Stimulated activated CD4-positive, alpha-beta T cell treated with anti-CD3 and anti-CD28 coated beads, Interleukin-1b, Interleukin-23, amount 100 ng/mL, for 4 hours (primary cell): ENCODE results near the gene AIFM2.
"Not testable (repeated sequence)": the region's sequence is repeated elsewhere in the genome, so short reads cannot be mapped to it uniquely, and the experiment has no call there.

Source experiments
- DNase-seq, 2 donors: peaks; one replicate each; pipeline ENCODE4 v3.0.0-alpha.2; 2020; ENCODE audit warnings: low read depth in 2 of 2

AIFM2 gene

DNA sequence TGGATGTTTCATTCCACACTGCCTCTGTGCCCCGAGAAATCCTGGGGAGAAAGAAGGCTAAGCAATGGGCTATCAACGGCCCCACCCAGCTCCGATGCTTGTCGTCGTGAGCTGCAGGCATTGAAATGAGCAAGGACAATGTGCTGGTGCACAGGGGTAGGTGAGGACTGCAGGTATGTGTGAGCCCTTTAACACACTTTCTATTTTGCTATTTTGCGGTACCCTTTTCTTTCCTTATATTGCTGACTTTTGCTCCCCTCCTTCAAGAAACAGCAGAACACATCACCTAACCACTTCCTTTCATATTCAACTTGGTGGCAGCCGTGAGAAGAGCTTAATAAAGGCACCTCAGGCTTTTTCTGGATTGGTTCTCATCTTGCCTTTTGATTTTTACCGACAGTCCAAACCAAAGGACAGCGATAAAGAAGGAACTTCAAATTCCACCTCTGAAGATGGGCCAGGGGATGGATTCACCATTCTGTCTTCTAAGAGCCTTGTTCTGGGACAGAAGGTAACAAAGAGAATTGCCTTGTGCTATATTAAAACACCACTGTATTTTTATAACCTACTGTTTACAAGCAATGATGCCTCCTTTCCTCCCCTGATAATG lies 39.2 kb downstream of the AIFM2 start:
- no peak for DNase-seq

DNA sequence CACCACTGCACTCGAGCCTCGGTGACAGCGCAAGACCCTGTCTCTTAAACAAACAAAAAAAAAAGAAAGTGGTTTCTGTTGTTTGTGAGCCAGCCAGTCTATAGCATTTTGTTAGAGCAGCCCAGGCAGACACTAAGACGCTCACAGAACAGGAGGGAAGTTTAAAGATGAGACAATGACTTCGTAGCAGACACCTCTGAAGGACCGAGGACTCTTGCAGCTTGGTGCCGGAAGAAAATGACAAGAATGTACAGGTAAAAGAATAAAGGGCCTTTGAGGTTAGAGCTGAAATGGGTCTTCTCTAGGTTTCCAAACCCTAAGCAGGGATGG lies 40.3 kb downstream of the AIFM2 start:
- DNase-seq, result no peak

DNA sequence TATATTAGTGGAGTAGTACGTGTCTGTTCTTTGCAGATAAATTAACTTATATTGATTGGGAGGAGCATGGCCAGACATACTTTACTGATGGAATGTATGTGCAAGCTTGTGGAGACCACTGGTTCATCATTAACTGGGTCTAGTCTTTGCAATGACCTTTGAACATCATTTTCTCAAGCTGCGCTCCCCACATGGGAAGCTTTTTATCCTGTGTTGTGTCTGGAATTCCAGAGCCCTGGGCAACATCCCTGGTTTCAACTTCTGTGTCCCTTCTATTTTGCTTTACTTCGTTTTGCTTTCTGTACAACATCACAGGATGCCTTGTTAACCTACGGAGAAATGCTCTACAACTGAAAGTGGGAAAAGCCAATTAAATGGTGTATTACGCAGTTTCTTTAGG lies 41.7 kb downstream of the AIFM2 start:
- DNase-seq, result no peak

DNA sequence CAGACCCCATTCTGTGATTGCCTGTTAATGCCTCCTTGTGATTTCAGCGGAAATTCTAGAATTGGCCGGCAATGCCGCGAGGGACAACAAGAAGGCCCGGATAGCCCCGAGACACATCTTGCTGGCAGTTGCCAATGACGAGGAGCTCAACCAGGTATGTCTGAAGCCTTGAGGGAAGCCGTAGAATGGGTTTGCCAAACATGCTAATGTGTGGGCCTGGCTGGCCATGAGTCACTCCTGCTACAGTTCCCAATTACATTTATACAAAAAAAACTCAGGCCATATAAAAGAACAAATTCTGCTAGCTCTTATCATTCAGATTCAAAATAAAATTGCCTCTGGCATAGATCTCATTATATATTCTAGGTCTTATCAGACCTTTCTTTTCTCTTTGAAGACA lies 42.6 kb downstream of the AIFM2 start:
- no peak for DNase-seq

DNA sequence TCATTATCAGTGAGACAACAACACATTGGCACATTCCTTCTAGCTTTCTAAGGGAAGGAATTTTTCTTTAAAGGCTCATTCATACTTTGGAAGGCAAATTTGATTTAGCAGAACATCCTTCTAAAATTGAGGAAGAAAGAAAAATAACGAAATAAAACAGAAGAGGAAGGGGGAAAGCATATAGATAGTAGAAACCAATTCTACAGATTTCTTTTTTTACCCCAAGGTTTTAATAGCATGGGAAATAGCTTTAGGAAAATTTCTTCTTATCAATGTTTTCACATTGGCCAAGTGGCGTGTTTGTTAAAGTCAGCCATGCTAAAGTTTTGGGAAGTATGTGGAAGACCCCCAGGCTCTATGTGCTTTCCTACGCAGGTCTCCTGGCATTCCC lies 44.3 kb downstream of the AIFM2 start:
- DNase-seq, result no peak

DNA sequence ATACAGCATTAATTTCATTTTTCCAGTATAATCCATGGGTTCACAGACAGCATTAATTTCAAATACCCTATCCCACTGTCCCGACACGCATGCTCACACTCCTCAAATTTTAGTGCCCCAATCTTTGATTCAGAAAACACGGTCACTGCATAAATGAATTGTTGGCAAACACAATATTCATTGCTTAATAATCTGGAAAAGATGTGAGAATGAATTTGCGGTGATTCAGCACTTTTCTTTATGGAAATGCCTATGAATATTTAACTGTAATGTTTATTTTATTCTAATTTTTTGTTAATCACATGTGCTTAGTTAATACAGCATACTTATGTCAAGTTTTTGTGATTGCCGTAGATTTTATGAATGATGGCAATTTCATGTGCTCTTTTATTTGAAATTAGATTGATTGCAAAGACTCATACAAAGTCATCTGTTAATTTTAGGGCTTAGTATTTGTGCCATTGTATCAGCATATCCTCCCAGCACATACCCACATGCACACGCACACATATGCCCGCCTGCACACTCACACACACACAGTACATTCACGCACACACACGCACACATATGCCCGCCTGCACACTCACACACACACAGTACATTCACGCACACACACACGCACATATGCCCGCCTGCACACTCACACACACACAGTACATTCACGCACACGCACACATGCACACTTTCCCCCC lies 44.9 kb downstream of the AIFM2 start:
- DNase-seq, result no peak

DNA sequence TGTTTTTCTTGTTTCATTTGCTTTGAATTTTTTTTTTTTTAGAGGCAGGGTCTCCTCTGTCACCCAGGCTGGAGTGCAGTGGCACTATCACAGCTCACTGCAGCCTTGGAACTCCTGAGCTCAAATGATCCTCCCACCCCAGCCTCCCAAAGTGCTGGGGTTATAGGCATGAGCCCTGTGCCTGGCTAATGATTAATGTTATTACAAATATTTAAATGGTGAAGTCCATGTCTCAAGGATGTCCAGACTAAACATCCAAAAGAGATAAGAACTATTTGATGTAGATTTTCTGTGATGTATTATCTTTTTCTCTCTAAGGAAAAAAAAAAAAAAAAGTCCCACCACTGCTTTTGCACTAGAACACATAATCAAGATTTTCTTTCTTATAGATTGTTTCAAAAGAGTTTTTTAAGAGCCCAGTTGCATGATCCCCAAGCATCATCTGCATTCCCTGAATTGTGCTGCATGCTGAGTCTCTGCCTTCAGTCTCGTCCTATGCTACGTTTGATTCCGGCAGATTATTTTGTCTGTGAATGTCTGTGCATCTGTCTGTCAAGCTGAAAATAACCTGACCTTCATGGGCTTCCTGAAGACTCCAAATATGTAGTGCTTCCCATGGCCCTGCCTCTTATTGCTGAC lies 46.5 kb downstream of the AIFM2 start:
- DNase-seq, result no peak

DNA sequence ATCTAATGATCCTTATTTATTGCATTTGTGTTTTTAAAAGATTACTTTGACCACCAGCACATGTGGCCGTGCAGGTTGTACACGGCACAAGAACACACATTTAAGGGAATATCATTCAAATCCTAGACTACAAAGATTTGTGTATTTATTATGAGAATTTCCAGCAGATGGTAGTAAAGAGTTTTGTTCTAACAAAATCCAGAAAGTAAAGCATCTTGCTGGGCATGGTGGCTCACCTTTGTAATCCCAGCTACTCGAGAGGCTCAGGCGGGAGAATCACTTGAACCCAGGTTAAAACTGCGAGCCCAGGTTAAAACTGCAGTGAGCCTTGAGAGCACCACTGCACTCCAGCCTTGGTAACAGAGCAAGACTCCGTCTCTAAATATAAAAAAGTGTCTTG lies 48.4 kb downstream of the AIFM2 start:
- DNase-seq, result no peak

DNA sequence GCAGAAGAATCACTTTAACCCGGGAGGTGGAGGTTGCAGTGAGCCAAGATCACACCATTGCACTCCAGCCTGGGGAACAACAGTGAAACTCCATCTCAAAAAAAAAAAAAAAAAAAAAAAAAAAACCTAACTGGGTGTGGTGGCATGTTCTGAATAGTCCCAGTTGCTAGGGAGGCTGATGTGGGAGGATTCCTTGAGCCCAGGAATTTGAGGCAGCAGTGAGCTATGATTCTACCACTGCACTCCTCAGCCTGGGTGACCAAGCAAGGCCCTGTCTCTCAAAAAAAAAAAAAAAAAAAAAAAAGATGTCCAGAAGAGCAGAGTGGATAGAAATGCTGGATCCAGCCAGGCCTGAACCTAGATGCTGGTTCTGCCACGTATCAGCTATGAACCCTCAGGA lies 51.8 kb downstream of the AIFM2 start:
- DNase-seq, result not testable (repeated sequence)

DNA sequence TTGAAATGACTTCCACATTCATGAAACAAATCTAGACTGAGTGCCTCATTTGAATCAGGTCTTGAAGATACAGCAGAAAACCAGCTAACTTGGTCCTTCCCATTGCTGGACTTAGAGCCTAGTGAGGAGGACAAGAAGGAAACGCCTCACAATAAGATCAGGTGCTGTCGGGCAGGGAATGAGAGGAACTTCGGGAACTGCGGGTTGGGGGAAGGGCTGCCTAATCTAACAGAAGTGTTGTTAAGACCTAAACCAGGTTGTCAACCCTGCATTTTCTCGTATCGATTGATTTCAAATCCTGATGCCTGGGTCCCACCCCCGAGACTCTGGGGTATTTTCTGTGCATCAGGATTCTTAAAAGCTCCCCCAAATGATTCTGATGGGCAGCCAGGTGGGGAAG lies 53.7 kb downstream of the AIFM2 start:
- no peak for DNase-seq

DNA sequence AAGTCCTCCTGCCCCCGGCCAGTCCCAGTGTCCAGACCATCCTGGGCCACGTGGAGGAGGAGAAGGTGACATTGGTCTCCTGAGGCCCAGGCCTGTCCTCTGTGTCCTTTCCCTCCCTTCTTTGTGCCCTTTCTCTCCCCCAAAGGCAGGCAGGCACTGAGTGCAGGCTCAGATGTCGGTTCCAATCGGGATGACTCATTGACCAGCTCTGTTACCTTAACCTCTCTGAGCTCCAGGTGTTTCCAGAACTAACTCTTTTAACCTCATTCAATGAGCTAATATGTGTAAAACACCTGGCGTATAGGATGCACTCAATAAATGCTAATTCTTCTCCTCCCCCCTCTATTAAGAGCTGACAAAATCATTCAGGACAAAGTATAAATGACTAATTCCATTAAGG lies 54.3 kb downstream of the AIFM2 start:
- no peak for DNase-seq

DNA sequence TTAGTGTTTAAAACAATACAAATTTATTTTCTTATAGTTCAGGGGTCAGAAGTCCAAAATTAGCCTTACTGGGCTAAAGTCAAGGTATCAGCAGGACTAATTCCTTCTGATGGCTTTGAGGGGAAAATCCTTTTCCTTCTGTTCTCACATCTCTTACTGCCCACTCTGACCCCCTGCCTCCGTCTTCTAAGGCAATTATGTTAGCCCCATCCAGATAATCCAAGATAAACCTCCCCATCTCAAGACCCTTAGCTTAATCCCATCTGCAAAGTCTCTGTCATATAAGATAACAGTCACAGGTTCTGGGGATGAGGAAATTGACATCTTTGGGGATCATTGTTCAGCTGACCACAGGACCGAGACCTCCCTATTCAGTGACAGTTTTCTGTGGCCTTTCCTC lies 57.7 kb downstream of the AIFM2 start:
- DNase-seq, result no peak

DNA sequence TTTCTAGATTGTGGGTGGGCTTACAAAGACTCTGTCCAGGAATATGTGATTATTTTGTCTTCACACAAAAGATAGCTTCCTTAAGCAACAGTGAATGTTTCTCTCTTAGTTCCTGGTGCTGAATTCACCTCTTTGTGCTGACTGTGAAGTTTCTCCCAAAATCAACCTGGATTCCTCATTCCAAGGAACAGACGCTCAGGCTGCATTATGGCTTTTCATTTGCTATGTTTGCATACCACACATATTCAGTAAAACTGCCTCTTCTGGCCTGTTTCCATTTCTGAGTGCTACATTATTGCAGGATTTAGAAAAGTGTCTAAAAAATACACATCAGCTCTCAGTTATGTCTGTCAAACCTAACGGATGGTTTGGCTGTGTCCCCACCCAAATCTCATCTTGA lies 58.5 kb downstream of the AIFM2 start:
- DNase-seq, result no peak

DNA sequence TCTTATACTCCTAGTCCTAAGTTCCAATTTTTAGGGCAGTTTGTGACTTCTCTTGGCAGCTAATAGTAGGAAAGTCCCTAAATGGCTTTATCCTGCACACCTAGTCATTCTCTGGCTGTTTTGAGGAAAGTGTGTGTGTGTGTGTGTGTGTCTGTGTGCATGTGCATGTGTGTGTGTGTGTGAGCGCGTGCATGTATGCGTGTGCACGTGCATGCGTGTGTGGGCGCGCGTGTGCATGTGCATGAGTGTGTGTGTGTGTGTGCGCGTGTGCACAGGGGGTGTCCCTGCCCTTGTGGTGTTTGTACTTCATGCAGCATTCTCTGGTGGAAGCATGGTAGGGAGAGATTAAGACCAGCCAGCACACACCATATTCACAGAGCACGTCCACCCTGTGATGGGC lies 61.8 kb downstream of the AIFM2 start:
- no peak for DNase-seq

DNA sequence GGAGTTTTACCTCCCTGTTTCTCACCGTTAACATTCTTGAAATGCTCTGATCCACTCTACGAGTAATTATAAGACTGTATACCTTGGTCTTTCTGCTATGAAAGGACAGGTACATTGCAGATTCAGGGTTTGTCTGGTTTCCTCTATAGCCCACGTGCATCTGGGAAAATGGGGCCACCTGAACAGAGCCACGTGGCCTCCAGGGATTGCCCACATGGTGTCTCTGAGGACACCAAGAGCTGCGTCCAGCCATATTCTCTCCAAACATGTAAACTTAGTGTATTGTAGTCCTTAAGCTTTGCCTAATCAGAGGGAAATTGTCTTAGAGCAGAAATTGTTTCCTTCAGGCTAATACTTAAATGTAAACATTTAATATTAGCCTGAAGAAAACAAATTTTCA lies 63.3 kb downstream of the AIFM2 start:
- DNase-seq, result no peak

DNA sequence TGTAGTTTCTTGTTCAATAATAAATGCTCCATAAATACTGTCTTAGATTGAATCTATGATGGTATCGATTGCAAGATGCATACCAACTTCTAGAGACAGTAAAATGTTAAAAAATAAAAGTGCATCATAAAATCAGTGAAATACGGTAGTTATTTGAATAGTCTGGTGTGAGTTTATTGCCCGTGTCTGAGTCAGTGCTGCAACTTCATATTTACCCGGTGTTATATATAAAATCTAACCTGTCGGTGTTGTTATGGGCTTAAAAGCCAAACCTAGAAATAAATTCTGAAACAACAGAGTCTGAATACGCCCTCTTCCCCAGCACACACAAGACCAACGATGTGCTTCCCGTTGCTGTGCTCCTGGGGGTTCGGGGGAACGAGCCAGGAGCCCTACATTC lies 63.7 kb downstream of the AIFM2 start:
- DNase-seq, result no peak

DNA sequence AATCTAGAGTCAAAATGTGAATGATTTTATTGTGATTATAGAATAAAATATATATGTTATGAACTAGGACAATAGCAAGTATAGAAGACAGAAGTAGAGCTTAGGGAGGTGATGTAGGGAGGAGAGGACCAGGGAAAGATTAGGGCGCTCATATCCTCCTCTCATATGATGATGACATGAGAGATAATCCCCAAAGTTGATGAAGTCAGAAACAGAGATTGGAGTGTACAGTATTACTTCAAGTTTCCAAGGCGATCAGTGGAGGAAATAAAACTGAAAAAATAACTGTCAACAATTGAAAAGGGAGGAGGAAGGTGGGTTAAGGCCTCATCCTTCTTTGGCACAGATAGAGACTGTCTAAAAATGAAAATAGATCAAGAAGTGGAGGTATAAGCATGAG lies 65.0 kb downstream of the AIFM2 start:
- no peak for DNase-seq

DNA sequence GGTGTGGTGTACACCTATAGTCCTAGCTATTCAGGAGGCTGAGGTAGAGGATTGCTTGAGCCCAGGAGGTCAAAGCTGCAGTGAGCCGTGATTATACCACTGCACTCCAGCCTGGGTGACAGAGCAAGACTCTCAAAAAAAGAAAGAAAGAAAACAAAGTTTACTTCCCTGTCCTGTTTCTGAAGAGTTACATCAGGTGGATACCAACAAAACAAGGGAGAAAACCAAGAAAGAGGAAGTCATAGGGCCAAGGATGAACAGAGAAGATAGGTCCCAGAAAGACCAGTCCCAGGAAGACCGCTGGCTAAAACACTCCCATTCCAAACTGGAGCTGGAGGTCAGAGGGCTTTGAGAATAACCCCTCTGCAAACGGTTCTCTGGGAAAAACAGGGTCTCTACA lies 66.4 kb downstream of the AIFM2 start:
- no peak for DNase-seq

DNA sequence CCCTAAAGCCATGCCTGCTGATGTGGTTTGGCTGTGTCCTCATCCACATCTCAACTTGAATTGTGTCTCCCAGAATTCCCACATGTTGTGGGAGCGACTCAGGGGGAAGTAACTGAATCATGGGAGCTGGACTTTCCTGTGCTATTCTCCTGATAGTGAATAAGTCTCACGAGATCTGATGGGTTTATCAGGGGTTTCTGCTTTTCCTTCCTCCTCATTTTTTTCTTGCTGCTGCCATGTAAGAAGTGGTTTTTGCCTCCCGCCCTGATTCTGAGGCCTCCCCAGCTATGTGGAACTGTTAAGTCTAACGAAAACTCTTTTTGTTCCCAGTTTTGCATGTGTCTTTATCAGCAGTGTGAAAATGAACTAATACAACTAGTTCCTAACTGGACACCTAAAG lies 68.1 kb downstream of the AIFM2 start:
- no peak for DNase-seq

DNA sequence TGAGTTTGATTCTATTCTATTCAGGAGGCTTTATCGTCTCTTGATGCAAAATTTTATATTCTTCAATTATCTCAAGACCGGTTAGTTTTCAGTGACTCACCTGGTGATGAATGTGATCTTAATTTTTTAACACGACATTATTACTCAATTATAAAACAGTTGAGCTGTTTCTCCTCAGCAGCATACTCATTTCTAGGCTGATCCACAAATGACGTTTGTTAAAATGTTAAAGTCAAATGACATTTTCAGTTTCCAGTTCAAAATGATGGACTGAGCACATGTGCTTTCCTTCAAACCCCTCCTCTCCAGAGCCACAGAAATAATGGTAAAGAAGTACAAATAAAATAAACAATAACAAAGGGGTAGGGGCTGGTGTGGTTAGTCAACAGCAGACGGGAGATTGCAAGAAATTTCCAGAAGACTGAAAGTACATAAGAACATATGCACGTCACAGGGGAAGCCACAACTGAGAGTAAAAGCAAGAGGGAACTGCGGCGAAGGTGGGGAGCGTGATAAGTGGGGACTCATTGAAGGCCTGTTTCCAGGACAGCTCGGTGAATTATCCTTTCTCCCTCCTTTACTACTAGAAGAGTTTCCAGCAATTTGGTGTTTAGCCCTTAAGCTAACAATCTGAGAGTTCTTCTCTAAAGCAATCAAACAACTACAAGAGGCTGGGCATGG lies 69.1 kb downstream of the AIFM2 start:
- no peak for DNase-seq
